HEK293 (cell line): ENCODE measurements around the gene CANX.
A peak's percentile ranks its signal among the peaks of the same experiment; 100 is the strongest.

Experiments used
- KLF1 ChIP-seq: fragments of 450-650 bp; formaldehyde crosslinking; IDR thresholded peaks from 2 replicates; pipeline ENCODE4 v1.5.1; 2016; ENCODE audit warnings: missing biosample characterization, missing genetic modification characterization
- KLF17 ChIP-seq: fragments of 450-650 bp; formaldehyde crosslinking; IDR thresholded peaks from 2 replicates; pipeline ENCODE4 v1.5.1; 2016; ENCODE audit warnings: missing biosample characterization, missing genetic modification characterization
- KLF7 ChIP-seq: fragments of 450-650 bp; formaldehyde crosslinking; IDR thresholded peaks from 2 replicates; pipeline ENCODE4 v1.5.1; 2016; ENCODE audit warnings: missing biosample characterization, missing genetic modification characterization, borderline replicate concordance
- OVOL3 ChIP-seq: fragments of 450-650 bp; formaldehyde crosslinking; IDR thresholded peaks from 2 replicates; pipeline ENCODE4 v1.5.1; 2016; ENCODE audit warnings: missing biosample characterization, missing genetic modification characterization
- PRDM10 ChIP-seq: fragments of 450-650 bp; formaldehyde crosslinking; IDR thresholded peaks from 2 replicates; pipeline ENCODE4 v1.5.1; 2016; ENCODE audit warnings: missing biosample characterization, missing genetic modification characterization
- SP2 ChIP-seq: fragments of 450-650 bp; formaldehyde crosslinking; IDR thresholded peaks from 2 replicates; pipeline ENCODE4 v1.5.1; 2016; ENCODE audit warnings: missing biosample characterization, missing genetic modification characterization
- TSHZ1 ChIP-seq: fragments of 450-650 bp; formaldehyde crosslinking; IDR thresholded peaks from 2 replicates; pipeline ENCODE4 v1.5.1; 2016; ENCODE audit warnings: missing biosample characterization, missing genetic modification characterization, borderline replicate concordance
- ZBTB1 ChIP-seq: fragments of 450-650 bp; formaldehyde crosslinking; IDR thresholded peaks from 2 replicates; pipeline ENCODE4 v1.5.1; 2016; ENCODE audit warnings: missing biosample characterization, missing genetic modification characterization
- ZBTB20 ChIP-seq: fragments of 450-650 bp; formaldehyde crosslinking; IDR thresholded peaks from 2 replicates; pipeline ENCODE4 v1.5.1; 2016; ENCODE audit warnings: missing biosample characterization, missing genetic modification characterization
- ZBTB21 ChIP-seq: fragments of 450-650 bp; formaldehyde crosslinking; IDR thresholded peaks from 2 replicates; pipeline ENCODE4 v1.5.1; 2017; ENCODE audit warnings: missing biosample characterization, missing genetic modification characterization
- ZFP69B ChIP-seq: fragments of 450-650 bp; formaldehyde crosslinking; IDR thresholded peaks from 2 replicates; pipeline ENCODE4 v1.5.1; 2016; ENCODE audit warnings: missing biosample characterization, missing genetic modification characterization
- ZNF132 ChIP-seq: fragments of 450-650 bp; formaldehyde crosslinking; IDR thresholded peaks from 2 replicates; pipeline ENCODE4 v1.5.1; 2017; ENCODE audit warnings: missing biosample characterization, missing genetic modification characterization, borderline replicate concordance
- ZNF138 ChIP-seq: fragments of 450-650 bp; formaldehyde crosslinking; IDR thresholded peaks from 2 replicates; pipeline ENCODE4 v1.5.1; 2016; ENCODE audit warnings: missing biosample characterization, missing genetic modification characterization, borderline replicate concordance
- ZNF146 ChIP-seq: fragments of 450-650 bp; formaldehyde crosslinking; IDR thresholded peaks from 2 replicates; pipeline ENCODE4 v1.5.1; 2016; ENCODE audit warnings: missing biosample characterization, missing genetic modification characterization
- ZNF202 ChIP-seq: fragments of 450-650 bp; formaldehyde crosslinking; IDR thresholded peaks from 2 replicates; pipeline ENCODE4 v1.5.1; 2016; ENCODE audit warnings: missing biosample characterization, missing genetic modification characterization, borderline replicate concordance
- ZNF239 ChIP-seq: fragments of 450-650 bp; formaldehyde crosslinking; IDR thresholded peaks from 2 replicates; pipeline ENCODE4 v1.5.1; 2016; ENCODE audit warnings: missing biosample characterization, missing genetic modification characterization
- ZNF26 ChIP-seq: fragments of 450-650 bp; formaldehyde crosslinking; IDR thresholded peaks from 2 replicates; pipeline ENCODE4 v1.5.1; 2016; ENCODE audit warnings: missing biosample characterization, missing genetic modification characterization
- ZNF362 ChIP-seq: fragments of 450-650 bp; formaldehyde crosslinking; IDR thresholded peaks from 2 replicates; pipeline ENCODE4 v1.5.1; 2016; ENCODE audit warnings: missing biosample characterization, missing genetic modification characterization
- ZNF398 ChIP-seq: fragments of 450-650 bp; formaldehyde crosslinking; IDR thresholded peaks from 2 replicates; pipeline ENCODE4 v1.5.1; 2017; ENCODE audit warnings: missing biosample characterization, missing genetic modification characterization
- ZNF549 ChIP-seq: fragments of 450-650 bp; IDR thresholded peaks from 2 replicates; pipeline ENCODE4 v1.5.1; 2018; ENCODE audit warnings: missing biosample characterization, missing genetic modification characterization, mild to moderate bottlenecking, inconsistent platforms, moderate library complexity
- ZNF623 ChIP-seq: fragments of 450-650 bp; formaldehyde crosslinking; IDR thresholded peaks from 2 replicates; pipeline ENCODE4 v1.5.1; 2016; ENCODE audit warnings: missing biosample characterization, missing genetic modification characterization
- ZNF626 ChIP-seq: fragments of 450-650 bp; sonication (Bioruptor Pico); formaldehyde crosslinking; IDR thresholded peaks from 2 replicates; pipeline ENCODE4 v1.5.1; 2018; ENCODE audit warnings: missing biosample characterization, missing genetic modification characterization, inconsistent platforms
- ZNF654 ChIP-seq: fragments of 450-650 bp; formaldehyde crosslinking; IDR thresholded peaks from 2 replicates; pipeline ENCODE4 v1.5.1; 2016; ENCODE audit warnings: low read depth, missing biosample characterization, missing genetic modification characterization
- ZNF707 ChIP-seq: fragments of 450-650 bp; formaldehyde crosslinking; IDR thresholded peaks from 2 replicates; pipeline ENCODE4 v1.5.1; 2016; ENCODE audit warnings: missing biosample characterization, missing genetic modification characterization
- ZNF792 ChIP-seq: fragments of 450-650 bp; formaldehyde crosslinking; IDR thresholded peaks from 2 replicates; pipeline ENCODE4 v1.5.1; 2016; ENCODE audit warnings: missing biosample characterization, missing genetic modification characterization
- ZXDB ChIP-seq: fragments of 450-650 bp; formaldehyde crosslinking; IDR thresholded peaks from 2 replicates; pipeline ENCODE4 v1.5.1; 2016; ENCODE audit warnings: missing biosample characterization, missing genetic modification characterization

CANX gene

GRCh38 chr5:179697993-179698934 lies 503 bp upstream of the CANX start (continued):
- peak; percentile 90 for TF ChIP-seq PRDM10
- TF ChIP-seq ZFP69B (tag by site-specific recombination) = peak; percentile 69; the same call in 1 of the 2 replicates
- TF ChIP-seq KLF7 = peak; percentile 57; the same call in 1 of the 2 replicates
- TF ChIP-seq ZNF26 = no peak
- TF ChIP-seq TSHZ1 = no peak
- peak; percentile 46; the same call in 1 of the 2 replicates for TF ChIP-seq KLF17
- TF ChIP-seq ZNF654 (tag by site-specific recombination) = no peak
- no peak for TF ChIP-seq ZNF362 (tag by site-specific recombination)
- 0 out of 2 replicates have a peak, but pooled peaks have one; percentile 13 for TF ChIP-seq ZNF146
- no peak for TF ChIP-seq ZNF398 (tag by site-specific recombination)
- no peak for TF ChIP-seq ZNF792 (tag by site-specific recombination)
- TF ChIP-seq ZBTB21 = no peak
- peak; percentile 71 for TF ChIP-seq ZXDB (tag by site-specific recombination)
- no peak for TF ChIP-seq ZNF549
- peak; percentile 100 for TF ChIP-seq SP2 (tag by site-specific recombination)
- no peak for TF ChIP-seq ZNF623 (tag by site-specific recombination)
- no peak for TF ChIP-seq ZNF707 (tag by site-specific recombination)
- TF ChIP-seq ZNF626 (tag by site-specific recombination) = no peak
- peak; percentile 87 for TF ChIP-seq ZBTB20 (tag by site-specific recombination)
- TF ChIP-seq ZBTB1 (tag by site-specific recombination) = 0 out of 2 replicates have a peak, but pooled peaks have one; percentile 16
- TF ChIP-seq KLF1 = peak; percentile 87
- no peak for TF ChIP-seq ZNF202
- no peak for TF ChIP-seq ZNF239 (tag by site-specific recombination)
- no peak for TF ChIP-seq ZNF138 (tag by site-specific recombination)
- TF ChIP-seq ZNF132 = no peak
- TF ChIP-seq OVOL3 (tag by site-specific recombination) = peak; percentile 66; the same call in 1 of the 2 replicates
